Measurements from ENCODE around the gene RNF40. TPM values are rescaled to one million over a fixed set of nuclear protein-coding genes. Genes with fewer than 3 reads are reported as not detected.

Gene RNF40
- total RNA-seq, 1 donor from 2014 or later = 124 TPM

DNA sequence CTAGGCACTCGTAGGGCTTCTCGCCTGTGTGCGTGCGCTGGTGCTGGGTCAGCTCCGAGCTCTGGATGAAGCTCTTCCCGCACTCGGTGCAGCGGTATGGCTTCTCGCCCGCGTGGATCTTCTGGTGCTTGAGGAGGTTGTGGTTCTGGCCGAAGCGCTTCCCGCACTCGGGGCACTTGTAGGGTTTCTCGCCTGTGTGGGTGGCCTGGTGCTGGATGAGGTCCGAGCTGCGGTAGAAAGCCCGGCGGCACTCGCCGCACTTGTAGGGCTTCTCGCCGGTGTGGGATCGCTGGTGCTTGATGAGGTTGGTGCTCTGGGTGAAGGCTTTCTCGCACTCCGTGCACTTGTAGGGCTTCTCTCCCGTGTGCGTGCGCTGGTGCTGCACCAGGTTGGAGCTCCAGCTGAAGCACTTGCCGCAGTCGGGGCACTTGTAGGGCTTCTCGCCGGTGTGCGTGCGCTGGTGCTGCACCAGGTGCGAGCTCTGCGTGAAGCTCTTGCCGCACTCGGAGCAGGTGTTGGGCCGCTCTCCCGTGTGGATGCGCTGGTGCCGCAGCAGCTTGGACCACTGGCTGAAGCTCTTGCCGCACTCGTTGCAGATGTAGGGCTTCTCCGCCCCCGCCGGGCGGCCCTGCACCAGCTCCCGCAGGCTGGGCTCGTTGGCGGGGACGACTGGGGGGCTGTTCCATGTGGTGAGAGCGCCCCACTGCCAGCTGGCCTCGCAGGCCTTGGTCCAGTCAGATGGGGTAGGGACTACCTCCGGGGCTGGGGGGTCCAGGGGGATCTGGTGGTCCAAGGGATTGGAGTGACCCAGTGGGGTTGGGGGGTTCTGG, 21.4 kb downstream of the RNF40 start:
- TF ChIP-seq, protein P1, sequence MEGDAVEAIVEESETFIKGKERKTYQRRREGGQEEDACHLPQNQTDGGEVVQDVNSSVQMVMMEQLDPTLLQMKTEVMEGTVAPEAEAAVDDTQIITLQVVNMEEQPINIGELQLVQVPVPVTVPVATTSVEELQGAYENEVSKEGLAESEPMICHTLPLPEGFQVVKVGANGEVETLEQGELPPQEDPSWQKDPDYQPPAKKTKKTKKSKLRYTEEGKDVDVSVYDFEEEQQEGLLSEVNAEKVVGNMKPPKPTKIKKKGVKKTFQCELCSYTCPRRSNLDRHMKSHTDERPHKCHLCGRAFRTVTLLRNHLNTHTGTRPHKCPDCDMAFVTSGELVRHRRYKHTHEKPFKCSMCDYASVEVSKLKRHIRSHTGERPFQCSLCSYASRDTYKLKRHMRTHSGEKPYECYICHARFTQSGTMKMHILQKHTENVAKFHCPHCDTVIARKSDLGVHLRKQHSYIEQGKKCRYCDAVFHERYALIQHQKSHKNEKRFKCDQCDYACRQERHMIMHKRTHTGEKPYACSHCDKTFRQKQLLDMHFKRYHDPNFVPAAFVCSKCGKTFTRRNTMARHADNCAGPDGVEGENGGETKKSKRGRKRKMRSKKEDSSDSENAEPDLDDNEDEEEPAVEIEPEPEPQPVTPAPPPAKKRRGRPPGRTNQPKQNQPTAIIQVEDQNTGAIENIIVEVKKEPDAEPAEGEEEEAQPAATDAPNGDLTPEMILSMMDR (IDR thresholded peaks at IDR 0.05; ENCODE audit: unreplicated experiment) = no peak
- no peaks in the 10 kb centered on the region for H3K27me3 Mint-ChIP-seq (ENCODE audit: low read depth)
- no peak overlapping the region for H3K27ac Mint-ChIP-seq
- DNase-seq (ENCODE audit: low spot score in 2 of 2, unreplicated experiment in 2 of 2) = no peak
- no peak overlapping the region for H3K4me3 Mint-ChIP-seq
- no peaks in the 10 kb centered on the region for H3K9me3 Mint-ChIP-seq
- peaks cover 27% of the 10 kb centered on the region for H3K4me1 Mint-ChIP-seq
- H3K36me3 Mint-ChIP-seq = peaks cover 11% of the 10 kb centered on the region

DNA sequence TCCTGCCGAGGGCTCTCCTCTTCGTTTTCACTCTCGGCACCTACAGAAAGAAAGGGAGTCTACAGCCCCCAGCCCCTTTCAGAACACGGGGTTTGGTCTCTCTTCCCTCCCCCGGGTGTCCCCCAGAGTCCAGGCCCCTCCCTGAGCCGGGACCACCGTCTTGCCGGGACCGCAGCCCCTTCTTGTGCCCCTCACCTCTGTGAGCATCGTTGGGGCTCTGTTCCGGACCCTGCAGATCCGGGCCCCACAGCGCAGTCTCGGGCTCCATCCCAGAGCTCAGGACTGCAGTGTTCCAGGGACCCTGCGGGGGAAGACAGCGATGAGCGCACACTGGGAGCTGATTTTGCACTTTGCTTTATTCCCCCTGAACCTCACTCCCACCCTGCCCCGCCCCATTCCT, 22.1 kb downstream of the RNF40 start:
- H3K4me3 Mint-ChIP-seq = no peak overlapping the region
- DNase-seq (ENCODE audit: low spot score in 2 of 2, unreplicated experiment in 2 of 2) = no peak
- H3K27me3 Mint-ChIP-seq (ENCODE audit: low read depth) = no peaks in the 10 kb centered on the region
- peaks cover 11% of the 10 kb centered on the region for H3K36me3 Mint-ChIP-seq
- H3K27ac Mint-ChIP-seq = peak overlapping the region; percentile 74
- TF ChIP-seq, protein P1 (IDR thresholded peaks at IDR 0.05; ENCODE audit: unreplicated experiment) = no peak
- no peaks in the 10 kb centered on the region for H3K9me3 Mint-ChIP-seq
- H3K4me1 Mint-ChIP-seq = peaks cover 27% of the 10 kb centered on the region

DNA sequence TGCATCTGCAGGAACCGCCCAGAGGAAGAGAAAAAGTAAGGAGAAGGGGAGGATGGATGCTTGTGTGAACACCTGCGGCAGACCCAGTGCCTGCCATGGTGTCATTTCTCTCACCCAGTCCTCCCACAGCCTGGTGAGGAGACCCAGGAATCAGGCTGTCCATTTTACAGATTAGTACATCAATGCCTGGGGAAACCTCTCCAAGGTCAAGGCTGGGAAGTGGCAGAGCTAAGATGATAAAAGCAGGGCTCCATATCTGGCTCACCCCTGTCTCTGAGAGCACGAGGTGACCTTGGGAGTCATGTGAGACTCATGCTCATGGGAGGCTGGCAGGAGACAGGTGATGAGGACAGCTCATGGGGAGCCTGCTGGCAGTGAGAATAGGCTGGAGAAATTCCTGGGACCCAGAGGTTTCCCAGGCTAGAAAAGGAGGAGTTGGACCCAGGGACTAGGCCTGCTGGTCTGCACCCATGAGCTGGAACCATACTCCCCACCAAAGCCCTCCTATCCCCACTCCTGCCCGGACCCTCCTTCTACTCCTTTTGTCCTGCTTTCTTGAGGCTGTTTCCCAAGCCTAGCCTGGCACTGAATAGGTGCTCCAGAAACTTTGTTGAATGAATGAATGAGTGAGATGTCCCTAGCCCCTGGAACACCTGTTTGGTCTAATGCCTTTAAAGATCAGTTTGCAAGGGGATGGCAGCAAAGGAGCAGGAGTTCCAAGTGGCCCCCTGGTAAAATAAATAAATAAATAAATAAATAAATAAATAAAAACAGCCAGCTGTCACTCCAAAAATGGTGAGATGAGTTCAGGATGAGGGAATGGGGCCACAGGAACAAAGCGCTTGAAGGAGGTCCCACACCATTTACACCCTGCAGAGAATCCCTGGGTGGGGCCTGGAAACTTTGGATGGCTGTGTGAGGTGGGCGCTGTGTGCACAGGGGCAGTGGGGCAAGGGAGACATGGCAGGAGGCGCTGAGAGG, 23.3 kb downstream of the RNF40 start:
- Mint-ChIP-seq H3K36me3 (peaks cover 11% of the 10 kb centered on the region), H3K27me3 (ENCODE audit: low read depth) (no peaks in the 10 kb centered on the region), H3K4me3 (peak overlapping the region; percentile 81), H3K9me3 (no peaks in the 10 kb centered on the region), H3K27ac (peak overlapping the region; percentile 89), H3K4me1 (peaks cover 27% of the 10 kb centered on the region)
- no peak for DNase-seq (ENCODE audit: low spot score in 2 of 2, unreplicated experiment in 2 of 2)
- TF ChIP-seq, protein P1 (IDR thresholded peaks at IDR 0.05; ENCODE audit: unreplicated experiment) = no peak

DNA sequence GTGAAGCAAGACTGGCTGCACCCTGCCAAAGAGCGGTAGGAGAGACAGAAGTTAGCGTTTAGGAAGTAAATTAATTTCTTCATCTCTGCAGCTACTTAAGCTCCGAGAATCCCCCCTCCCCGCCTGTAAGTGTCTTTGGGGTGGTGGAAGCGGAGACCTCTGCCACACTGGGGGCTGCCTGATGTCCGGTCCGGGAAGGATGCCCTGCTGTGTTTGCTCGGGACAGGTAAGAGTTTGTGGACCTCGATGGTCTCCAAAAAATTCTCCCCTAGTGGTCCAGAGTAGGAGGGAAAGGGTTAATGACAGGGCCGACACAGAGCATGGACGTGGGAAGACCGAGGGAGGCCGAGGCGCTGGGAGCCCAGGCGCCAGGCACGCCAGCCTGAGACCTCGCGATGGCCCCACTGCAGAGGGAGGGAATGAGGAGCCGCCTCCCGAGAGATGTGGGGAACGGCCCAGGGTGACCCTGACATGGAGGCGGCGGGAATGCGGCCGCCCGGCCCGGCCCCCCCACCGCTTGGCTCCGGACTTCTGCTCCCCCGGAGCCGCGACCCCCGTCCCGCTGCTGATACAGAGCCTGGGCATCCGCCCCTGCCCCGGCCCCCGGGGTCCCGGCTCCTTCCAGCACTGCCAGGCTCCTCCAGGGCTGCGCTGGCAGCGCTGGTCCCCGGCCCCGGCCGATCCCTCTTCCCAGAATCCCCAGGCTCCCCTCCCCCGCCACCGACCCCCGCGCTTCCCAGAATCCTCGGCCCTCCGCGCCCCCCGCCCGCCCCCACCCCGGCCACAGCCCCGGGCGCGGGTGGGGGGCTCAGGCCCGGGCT, 24.2 kb downstream of the RNF40 start:
- H3K4me3 Mint-ChIP-seq = peak overlapping the region; percentile 81
- peaks cover 27% of the 10 kb centered on the region for H3K4me1 Mint-ChIP-seq
- no peaks in the 10 kb centered on the region for H3K27me3 Mint-ChIP-seq (ENCODE audit: low read depth)
- no peaks in the 10 kb centered on the region for H3K9me3 Mint-ChIP-seq
- peak overlapping the region; percentile 89 for H3K27ac Mint-ChIP-seq
- H3K36me3 Mint-ChIP-seq = peaks cover 11% of the 10 kb centered on the region
- TF ChIP-seq, protein P1 (IDR thresholded peaks at IDR 0.05; ENCODE audit: unreplicated experiment) = no peak
- peak in 1 of 2 experiments; percentile 62 for DNase-seq (ENCODE audit: low spot score in 2 of 2, unreplicated experiment in 2 of 2)

All from mesothelial cell of epicardium (in vitro differentiated cells).